Mesothelial cell of epicardium (in vitro differentiated cells): ENCODE data around the gene LELP1. TPM values are rescaled to one million over a fixed set of nuclear protein-coding genes. Genes with fewer than 3 reads are reported as not detected.
"Not testable (repeated sequence)": the region's sequence is repeated elsewhere in the genome, so short reads cannot be mapped to it uniquely, and the experiment has no call there.

Source experiments
- DNase-seq, 2 experiments: peaks; one replicate each; pipeline ENCODE4 v3.0.0; 2021; ENCODE audit warnings: low spot score in 2 of 2; ENCODE audit not compliant: unreplicated experiment in 2 of 2
- H3K27ac Mint-ChIP-seq: 2 replicates; pipeline ENCODE4 v1.8.0; 2021; ENCODE audit warnings: mixed read lengths
- H3K27me3 Mint-ChIP-seq: 2 replicates; pipeline ENCODE4 v1.8.0; 2021; ENCODE audit warnings: low read depth, mixed read lengths
- H3K36me3 Mint-ChIP-seq: 2 replicates; pipeline ENCODE4 v1.8.0; 2021; ENCODE audit warnings: mixed read lengths
- H3K4me1 Mint-ChIP-seq: 2 replicates; pipeline ENCODE4 v1.8.0; 2021; ENCODE audit warnings: mixed read lengths
- H3K4me3 Mint-ChIP-seq: 2 replicates; pipeline ENCODE4 v1.8.0; 2021; ENCODE audit warnings: mild to moderate bottlenecking, moderate library complexity, mixed read lengths
- H3K9me3 Mint-ChIP-seq: 2 replicates; pipeline ENCODE4 v1.8.0; 2021; ENCODE audit warnings: mixed read lengths
- CTCF ChIP-seq: fragments of 200-600 bp; sonication (generic); IDR thresholded peaks from one replicate; pipeline ENCODE4 v1.5.0; 2021; ENCODE audit warnings: antibody characterized with exemption; ENCODE audit not compliant: unreplicated experiment
- total RNA-seq: library from RNA; stranded (reverse); gene quantifications from 3 replicates; pipeline ENCODE4 v1.2.1, GENCODE V29; 2021

The LELP1 gene
- total RNA-seq, 1 donor from 2014 or later = not detected

GRCh38 chr1:153229076-153229829, 26.0 kb downstream of the LELP1 start:
- not testable (repeated sequence) for H3K4me1 Mint-ChIP-seq, H3K27ac Mint-ChIP-seq, H3K4me3 Mint-ChIP-seq, H3K36me3 Mint-ChIP-seq, H3K9me3 Mint-ChIP-seq
- H3K27me3 Mint-ChIP-seq = peaks cover 25% of the 10 kb centered on the region
- peak; percentile 48 for TF ChIP-seq CTCF
- DNase-seq = peak in 1 of 2 experiments; percentile 58

- no peaks in the 10 kb centered on the region for H3K4me1 Mint-ChIP-seq
- DNase-seq = peak in 1 of 2 experiments; percentile 14
- H3K27me3 Mint-ChIP-seq = peaks cover 25% of the 10 kb centered on the region
- H3K27ac Mint-ChIP-seq = no peak overlapping the region
- no peaks in the 10 kb centered on the region for H3K9me3 Mint-ChIP-seq
- no peak for TF ChIP-seq CTCF
- H3K36me3 Mint-ChIP-seq = no peaks in the 10 kb centered on the region
- no peak overlapping the region for H3K4me3 Mint-ChIP-seq
Measured at GRCh38 chr1:153231363-153231762, 28.1 kb downstream of the LELP1 start.

GRCh38 chr1:153231785-153232184, 28.6 kb downstream of the LELP1 start:
- Mint-ChIP-seq H3K9me3 (no peaks in the 10 kb centered on the region), H3K27me3 (peaks cover 25% of the 10 kb centered on the region), H3K36me3 (no peaks in the 10 kb centered on the region), H3K27ac (no peak overlapping the region), H3K4me1 (no peaks in the 10 kb centered on the region), H3K4me3 (no peak overlapping the region)
- no peak for TF ChIP-seq CTCF
- DNase-seq = peak in 1 of 2 experiments; percentile 17

- no peak for TF ChIP-seq CTCF
- no peak overlapping the region for H3K4me3 Mint-ChIP-seq
- DNase-seq = peak in 1 of 2 experiments; percentile 19
- no peaks in the 10 kb centered on the region for H3K36me3 Mint-ChIP-seq
- no peaks in the 10 kb centered on the region for H3K4me1 Mint-ChIP-seq
- no peaks in the 10 kb centered on the region for H3K9me3 Mint-ChIP-seq
- H3K27ac Mint-ChIP-seq = no peak overlapping the region
- H3K27me3 Mint-ChIP-seq = peaks cover 30% of the 10 kb centered on the region
Measured at GRCh38 chr1:153232553-153232952, 29.3 kb downstream of the LELP1 start.

- no peak for TF ChIP-seq CTCF
- H3K27me3 Mint-ChIP-seq = peaks cover 33% of the 10 kb centered on the region
- DNase-seq = no peak
- H3K4me3 Mint-ChIP-seq = no peak overlapping the region
- H3K36me3 Mint-ChIP-seq = no peaks in the 10 kb centered on the region
- H3K27ac Mint-ChIP-seq = no peak overlapping the region
- H3K9me3 Mint-ChIP-seq = no peaks in the 10 kb centered on the region
- no peaks in the 10 kb centered on the region for H3K4me1 Mint-ChIP-seq
Measured at GRCh38 chr1:153233448-153233847, 30.2 kb downstream of the LELP1 start.
